Mesodermal cell (in vitro differentiated cells): ENCODE measurements around the gene PRRG2.
"Not testable (repeated sequence)": the region's sequence is repeated elsewhere in the genome, so short reads cannot be mapped to it uniquely, and the experiment has no call there.

Source experiments
- H3K27ac ChIP-seq: 2 replicates; pipeline ENCODE4 v1.7.0; 2013; ENCODE audit warnings: mild to moderate bottlenecking, low read depth, low read length, moderate library complexity; ENCODE audit not compliant: severe bottlenecking
- H3K36me3 ChIP-seq: 2 replicates; pipeline ENCODE4 v1.7.1; 2013; ENCODE audit warnings: mild to moderate bottlenecking, low read length, moderate library complexity; ENCODE audit not compliant: control insufficient read depth, insufficient read depth
- H3K4me1 ChIP-seq: one replicate; pipeline ENCODE4 v1.7.1; 2013; ENCODE audit warnings: mild to moderate bottlenecking, low read length; ENCODE audit not compliant: insufficient read depth, control insufficient read depth, poor library complexity, severe bottlenecking
- H3K4me3 ChIP-seq: 2 replicates; pipeline ENCODE4 v1.7.0; 2013; ENCODE audit warnings: low read length, control low read depth, mild to moderate bottlenecking; ENCODE audit not compliant: insufficient read depth, poor library complexity, severe bottlenecking; ENCODE audit errors: extremely low read depth
- H3K9me3 ChIP-seq: 2 replicates; pipeline ENCODE4 v1.7.1; 2013; ENCODE audit warnings: mild to moderate bottlenecking, low read length, moderate library complexity; ENCODE audit not compliant: control insufficient read depth
- WGBS, 2 experiments: methylation state at CpG; one replicate each; pipeline ENCODE4 v1.1.5; 2013; ENCODE audit warnings: missing lambda C conversion rate in 2 of 2; ENCODE audit not compliant: insufficient coverage in 2 of 2; 5-methylcytosine and 5-hydroxymethylcytosine counted together

Gene PRRG2

DNA sequence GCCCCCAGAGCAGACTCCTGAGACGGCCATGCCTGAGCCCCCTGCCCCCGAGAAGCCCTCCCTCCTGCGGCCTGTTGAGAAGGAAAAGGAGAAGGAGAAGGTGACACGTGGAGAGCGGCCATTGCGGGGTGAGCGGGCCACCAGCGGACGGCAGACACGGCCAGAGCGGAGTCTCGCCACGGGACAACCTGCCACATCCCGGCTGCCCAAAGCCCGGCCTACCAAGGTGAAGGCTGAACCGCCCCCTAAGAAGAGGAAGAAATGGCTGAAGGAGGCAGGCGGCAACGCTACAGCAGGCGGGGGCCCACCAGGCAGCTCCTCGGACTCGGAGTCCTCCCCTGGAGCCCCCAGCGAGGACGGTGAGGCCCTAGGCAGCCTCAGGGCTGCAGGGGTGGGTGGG is 34.7 kb downstream of the PRRG2 start:
- Histone ChIP-seq H3K9me3 (no peaks in the 10 kb centered on the region), H3K4me3 (no peak overlapping the region), H3K4me1 (peaks cover 13% of the 10 kb centered on the region), H3K27ac (no peak overlapping the region), H3K36me3 (peaks cover 87% of the 10 kb centered on the region)
- 96 to 97% methylated on average over 22 to 23 of the region's 23 CpGs for WGBS, 2 experiments

DNA sequence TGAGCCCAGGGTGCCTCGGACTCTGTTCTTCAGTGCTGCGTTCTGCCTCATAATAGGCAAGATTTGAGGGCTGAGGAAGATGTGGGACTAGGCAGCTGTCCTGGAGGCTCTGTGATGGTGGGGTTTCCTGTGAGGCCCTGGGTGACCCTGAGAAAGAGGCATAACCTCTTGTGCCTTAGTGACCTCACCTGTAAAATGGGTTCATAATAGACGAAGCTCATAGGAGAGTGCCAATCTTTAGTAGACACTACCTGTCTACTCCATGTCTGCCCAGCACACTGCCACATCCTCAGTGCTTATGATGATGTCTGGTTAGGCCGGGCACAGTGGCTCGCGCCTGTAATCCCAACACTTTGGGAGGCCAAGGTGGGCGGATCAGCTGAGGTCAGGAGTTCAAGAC is 35.4 kb downstream of the PRRG2 start:
- WGBS, 2 experiments: 94 to 95% methylated on average over 6 to 7 of the region's 7 CpGs
- H3K36me3 ChIP-seq: peaks cover 87% of the 10 kb centered on the region

DNA sequence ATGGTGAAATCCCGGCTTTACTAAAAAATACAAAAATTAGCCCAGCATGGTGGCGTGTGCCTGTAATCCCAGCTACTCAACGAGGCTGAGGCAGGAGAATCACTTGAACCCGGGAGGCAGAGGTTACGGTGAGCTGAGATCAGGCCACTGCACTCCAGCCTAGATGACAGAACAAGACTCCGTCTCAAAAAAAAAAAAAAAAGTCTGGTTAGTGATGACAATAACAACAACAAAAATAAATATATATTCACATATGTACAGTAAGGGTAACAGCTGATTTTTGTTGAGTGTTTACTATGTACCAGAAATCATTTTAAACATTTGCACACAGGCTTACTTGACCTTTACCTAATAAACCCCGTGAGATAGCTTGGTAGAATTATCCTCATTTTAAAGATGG is 35.8 kb downstream of the PRRG2 start:
- Histone ChIP-seq H3K9me3 (no peaks in the 10 kb centered on the region), H3K36me3 (peaks cover 91% of the 10 kb centered on the region), H3K27ac (no peak overlapping the region), H3K4me3 (no peak overlapping the region), H3K4me1 (peaks cover 13% of the 10 kb centered on the region)
- WGBS, 2 experiments: 85 to 100% methylated on average over 4 to 5 of the region's 7 CpGs

More for the DNA sequence above, 35.4 kb downstream of the PRRG2 start:
- Histone ChIP-seq H3K27ac (no peak overlapping the region), H3K4me3 (no peak overlapping the region), H3K4me1 (peaks cover 13% of the 10 kb centered on the region), H3K9me3 (no peaks in the 10 kb centered on the region)

DNA sequence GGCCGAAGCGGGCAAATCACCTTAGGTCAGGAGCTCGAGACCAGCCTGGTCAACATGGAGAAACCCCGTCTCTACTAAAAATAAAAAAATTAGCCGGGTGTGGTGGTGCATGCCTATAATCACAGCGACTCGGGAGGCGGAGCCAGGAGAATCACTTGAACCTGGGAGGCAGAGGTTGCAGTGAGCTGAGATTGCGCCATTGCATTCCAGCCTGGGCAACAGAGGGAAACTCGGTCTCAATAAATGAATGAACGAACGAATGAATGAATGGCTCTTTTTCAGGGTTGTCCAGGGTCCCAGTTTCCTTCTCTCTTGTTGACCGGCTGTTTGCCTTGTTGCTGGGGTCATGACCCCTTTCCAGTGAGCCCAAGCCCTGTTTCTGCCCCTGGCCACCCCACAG is 36.7 kb downstream of the PRRG2 start:
- H3K27ac ChIP-seq, H3K9me3 ChIP-seq, H3K4me3 ChIP-seq: not testable (repeated sequence)
- WGBS, 2 experiments: 94 to 96% methylated on average over 13 of the region's 13 CpGs
- Histone ChIP-seq H3K4me1 (peaks cover 13% of the 10 kb centered on the region), H3K36me3 (peaks cover 90% of the 10 kb centered on the region)

DNA sequence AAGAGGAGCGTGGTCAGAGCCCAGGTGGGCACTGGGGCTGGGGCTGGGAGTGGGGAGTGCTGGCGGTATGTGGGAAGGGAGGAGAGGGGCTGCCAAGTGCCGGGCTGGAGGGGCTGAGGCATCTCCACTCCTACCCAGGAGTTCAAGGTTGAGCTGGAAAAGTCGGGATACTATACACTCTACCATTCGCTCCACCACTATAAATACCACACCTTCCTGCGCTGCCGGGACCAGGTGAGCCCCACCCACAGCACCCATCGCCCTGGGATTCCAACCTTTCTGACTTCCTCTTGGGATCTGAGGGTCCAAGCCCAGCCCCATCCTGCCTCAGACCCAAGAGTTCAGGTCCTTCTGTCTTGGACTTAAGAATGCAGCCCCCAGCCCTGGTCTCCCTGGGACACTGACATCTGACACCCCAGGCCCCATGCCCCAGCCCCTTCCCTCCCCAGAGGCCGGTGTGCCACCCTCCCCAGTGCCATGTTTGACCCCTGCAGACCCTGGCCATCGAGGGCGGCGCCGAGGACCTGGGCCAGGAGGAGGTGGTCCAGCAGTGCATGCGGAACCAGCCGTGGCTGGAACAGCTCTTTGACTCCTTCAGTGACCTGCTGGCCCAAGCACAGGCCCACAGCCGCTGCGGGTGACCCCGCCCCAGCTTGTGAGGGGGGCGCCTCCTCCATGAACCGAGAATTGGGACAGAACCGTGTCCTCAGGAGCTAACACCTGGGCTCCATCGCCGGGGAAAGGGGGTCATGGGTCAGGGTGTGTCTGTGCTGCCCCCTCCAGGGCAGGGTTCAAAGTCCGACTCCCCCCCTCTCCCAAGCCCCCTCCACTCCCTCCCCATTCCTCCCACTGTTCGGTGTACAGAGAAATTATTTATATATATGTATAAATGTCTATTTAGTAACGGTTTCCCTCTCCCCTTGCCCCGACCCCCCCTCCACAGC is 44.1 kb downstream of the PRRG2 start:
- H3K36me3 ChIP-seq: peaks cover 61% of the 10 kb centered on the region
- H3K4me3 ChIP-seq: no peak overlapping the region
- no peaks in the 10 kb centered on the region for H3K4me1 ChIP-seq
- H3K27ac ChIP-seq: no peak overlapping the region
- WGBS, 2 experiments: 94 to 95% methylated on average over 17 to 19 of the region's 27 CpGs
- no peaks in the 10 kb centered on the region for H3K9me3 ChIP-seq

DNA sequence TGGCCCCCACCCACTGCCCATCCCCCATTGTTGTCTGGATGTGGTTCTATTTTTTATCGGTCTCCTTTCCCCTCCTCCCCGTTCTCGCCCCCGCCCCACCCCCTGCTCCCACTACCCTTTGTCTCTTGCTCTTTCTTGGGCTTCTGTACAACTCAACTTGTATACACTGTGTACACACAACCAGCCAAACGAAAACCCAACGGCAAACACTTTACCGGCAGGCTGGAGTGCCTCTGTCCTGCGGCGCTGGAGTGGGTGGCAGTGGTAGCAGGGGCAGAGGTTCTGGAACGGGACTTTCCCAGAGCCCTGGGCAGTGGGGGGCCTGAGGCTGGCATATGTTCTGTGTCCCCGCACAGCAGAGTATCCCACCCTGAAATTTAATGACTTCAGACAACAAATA is 45.1 kb downstream of the PRRG2 start:
- Histone ChIP-seq H3K27ac (no peak overlapping the region), H3K4me1 (no peaks in the 10 kb centered on the region), H3K36me3 (peaks cover 53% of the 10 kb centered on the region), H3K4me3 (no peak overlapping the region), H3K9me3 (no peaks in the 10 kb centered on the region)
- WGBS, 2 experiments: 89% methylated on average over 3 of the region's 11 CpGs; no CpG with 5 or more reads in 1 of the 2 experiments

DNA sequence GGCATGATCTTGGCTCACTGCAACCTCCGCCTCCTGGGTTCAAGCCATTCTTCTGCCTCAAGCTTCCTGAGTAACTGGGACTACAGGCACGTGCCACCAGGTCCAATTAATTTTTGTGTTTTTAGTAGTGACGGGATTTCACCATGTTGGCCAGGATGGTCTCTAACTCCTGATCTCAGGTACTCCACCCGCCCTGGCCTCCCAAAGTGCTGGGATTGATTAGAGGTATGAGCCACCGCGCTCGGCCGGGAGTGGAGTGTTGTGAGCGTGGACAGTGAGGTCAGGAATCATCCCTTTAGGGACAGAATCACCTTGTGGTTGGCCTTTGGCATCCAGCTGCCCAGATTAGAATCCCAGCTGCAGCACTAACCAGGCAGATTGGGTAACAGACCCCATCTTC is 48.5 kb downstream of the PRRG2 start:
- H3K36me3 ChIP-seq: peaks cover 23% of the 10 kb centered on the region
- WGBS, 2 experiments: 94 to 98% methylated on average over 5 to 8 of the region's 9 CpGs
- H3K27ac ChIP-seq: no peak overlapping the region
- no peaks in the 10 kb centered on the region for H3K4me1 ChIP-seq
- no peaks in the 10 kb centered on the region for H3K9me3 ChIP-seq
- H3K4me3 ChIP-seq: no peak overlapping the region

DNA sequence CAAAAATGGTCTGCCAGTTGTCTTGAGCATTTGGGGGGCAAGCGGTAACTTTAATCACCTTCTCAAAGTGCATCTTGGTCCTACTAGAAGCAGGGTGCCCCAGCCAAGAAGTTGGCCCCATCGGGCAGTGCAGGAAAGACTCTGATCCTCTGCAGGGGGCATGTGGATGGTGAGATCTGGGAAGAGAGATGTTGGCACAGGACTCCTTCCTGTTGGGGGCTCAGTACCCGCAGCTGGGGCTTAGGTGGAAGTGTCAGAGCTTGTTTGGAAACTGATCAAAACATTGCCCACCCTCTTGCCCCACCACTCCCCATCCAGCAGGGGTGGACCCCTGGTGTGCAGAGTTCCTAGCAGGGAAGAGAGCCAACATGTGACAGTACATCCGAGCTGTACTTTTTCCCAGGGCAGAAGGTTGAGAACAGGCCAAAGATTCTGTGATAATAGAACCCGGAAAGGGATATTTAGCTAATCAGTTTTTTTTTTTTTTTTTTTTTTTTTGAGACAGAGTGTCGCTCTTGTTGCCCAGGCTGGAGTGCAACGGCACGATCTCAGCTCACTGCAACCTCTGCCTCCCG is 50.0 kb downstream of the PRRG2 start:
- no peak overlapping the region for H3K27ac ChIP-seq
- H3K4me1 ChIP-seq: peaks cover 11% of the 10 kb centered on the region
- peaks cover 23% of the 10 kb centered on the region for H3K36me3 ChIP-seq
- 78 to 90% methylated on average over 1 to 3 of the region's 9 CpGs for WGBS, 2 experiments
- H3K9me3 ChIP-seq: no peaks in the 10 kb centered on the region
- H3K4me3 ChIP-seq: no peak overlapping the region

DNA sequence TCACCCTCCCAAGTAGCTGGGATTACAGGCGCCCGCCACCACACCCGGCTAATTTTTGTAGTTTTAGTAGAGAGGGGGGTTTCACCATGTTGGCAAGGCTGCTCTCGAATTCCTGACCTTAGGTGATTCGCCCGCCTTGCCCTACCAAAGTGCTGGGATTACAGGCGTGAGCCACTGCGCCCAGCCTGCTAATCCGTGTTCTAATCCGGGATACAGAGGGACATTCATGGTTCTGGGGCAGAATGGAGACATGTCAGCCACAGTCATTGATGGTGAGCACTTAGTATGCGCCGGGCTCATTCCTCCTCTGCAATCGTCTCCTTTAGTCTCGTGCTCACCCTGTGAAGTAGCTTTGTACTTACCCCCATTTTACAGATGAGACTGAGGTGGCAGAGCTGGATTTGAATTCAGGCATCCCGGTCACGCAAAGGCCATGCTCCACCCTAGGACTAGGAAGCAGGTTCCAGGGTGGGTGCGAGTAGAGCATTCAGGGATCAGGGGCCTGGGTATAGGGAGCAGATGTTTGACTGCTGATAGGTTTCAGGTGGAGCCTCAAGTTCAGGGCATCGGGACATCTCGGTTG is 50.6 kb downstream of the PRRG2 start:
- Histone ChIP-seq H3K4me1 (peaks cover 13% of the 10 kb centered on the region), H3K9me3 (no peaks in the 10 kb centered on the region), H3K4me3 (no peak overlapping the region), H3K36me3 (peaks cover 18% of the 10 kb centered on the region), H3K27ac (no peak overlapping the region)
- WGBS, 2 experiments: 97 to 98% methylated on average over 10 to 17 of the region's 19 CpGs

DNA sequence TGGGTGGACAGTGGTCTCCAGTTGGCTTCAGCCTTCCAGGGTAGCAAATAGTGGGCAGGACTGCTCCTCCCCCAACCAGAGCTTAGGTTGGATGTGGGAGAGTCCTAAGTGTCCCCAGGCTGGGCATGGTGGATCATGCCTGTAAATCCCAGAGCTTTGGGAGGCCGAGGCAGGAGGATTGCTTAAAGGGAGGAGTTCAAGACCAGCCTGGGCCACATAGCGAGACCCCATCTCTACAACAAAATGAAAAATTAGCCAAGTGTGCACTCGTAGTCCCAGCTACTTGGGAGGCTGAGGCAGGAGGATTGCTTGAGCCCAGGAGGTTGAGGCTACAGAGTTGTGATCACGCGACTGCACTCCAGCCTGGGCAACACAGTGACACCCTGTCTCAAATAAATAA is 51.5 kb downstream of the PRRG2 start:
- H3K27ac ChIP-seq: no peak overlapping the region
- 100% methylated on average over 2 to 3 of the region's 5 CpGs for WGBS, 2 experiments
- peaks cover 14% of the 10 kb centered on the region for H3K4me1 ChIP-seq
- peaks cover 11% of the 10 kb centered on the region for H3K36me3 ChIP-seq
- H3K4me3 ChIP-seq: no peak overlapping the region
- H3K9me3 ChIP-seq: no peaks in the 10 kb centered on the region
